ENCODE measurements around the gene GFRA4. TPM values are rescaled to one million over a fixed set of nuclear protein-coding genes. Genes with fewer than 3 reads are reported as not detected.
A peak's percentile ranks its signal among the peaks of the same experiment; 100 is the strongest.

The GFRA4 gene
- total RNA-seq, 1 experiment from 2014 or later: not detected

DNA sequence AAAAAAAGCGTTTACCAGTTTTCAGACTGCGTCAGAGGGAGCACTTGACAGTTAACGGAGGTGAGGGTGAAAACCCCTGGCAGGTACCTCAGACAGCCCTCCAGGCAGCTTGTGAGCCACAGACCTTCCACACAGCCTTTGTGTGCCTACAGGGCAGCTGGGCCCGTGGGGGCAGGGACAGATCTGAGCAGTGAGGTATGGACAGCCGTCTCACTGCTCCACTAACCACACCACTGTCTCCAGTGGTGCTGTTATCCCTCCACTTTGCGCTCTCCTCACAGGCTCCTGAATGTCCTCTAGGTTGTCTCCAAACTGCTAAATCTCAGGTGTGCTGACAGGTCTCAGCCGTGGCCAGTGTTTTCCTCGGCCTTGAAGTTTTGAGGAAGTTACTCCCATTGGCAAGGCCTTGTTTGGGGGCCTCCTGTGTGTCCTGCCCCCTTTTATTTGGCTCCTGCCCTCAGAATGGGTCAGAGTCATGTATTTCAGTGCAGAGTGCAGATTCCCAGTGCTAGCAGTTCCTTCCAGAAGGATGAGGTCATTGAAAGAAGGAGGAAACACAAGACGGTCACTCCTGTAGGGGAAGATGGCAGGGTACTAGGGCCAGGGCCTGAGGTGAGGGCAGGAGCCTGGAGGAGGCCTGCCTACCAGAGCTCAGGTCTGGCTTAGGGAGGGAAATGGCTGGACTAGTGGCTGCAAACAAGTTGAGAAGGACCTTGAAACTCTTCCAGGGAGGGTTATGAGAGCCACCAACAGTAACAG lies 11.8 kb downstream of the GFRA4 start:
- ATAC-seq: 0 out of 2 replicates have a peak, but pooled peaks have one; percentile 25
- Histone ChIP-seq H3K9me3 (ENCODE audit: control insufficient read depth, insufficient read depth, low read depth, low read length) (no peaks in the 10 kb centered on the region), H3K27me3 (ENCODE audit: control insufficient read depth, insufficient read depth, low read length) (no peaks in the 10 kb centered on the region), H3K4me1 (ENCODE audit: control insufficient read depth, insufficient read depth, low read length) (no peaks in the 10 kb centered on the region), H3K4me3 (ENCODE audit: low read depth in 2 of 2, low read length in 2 of 2) (no peak overlapping the region), H3K27ac (ENCODE audit: low read length) (no peak overlapping the region), H3K36me3 (ENCODE audit: control insufficient read depth, insufficient read depth, low read length) (no peaks in the 10 kb centered on the region)
- TF ChIP-seq CTCF (IDR thresholded peaks at IDR 0.05): no peak
- TF ChIP-seq TCF7L2 (IDR thresholded peaks at IDR 0.05; ENCODE audit: low read depth, low read length): no peak
- TF ChIP-seq REST (IDR thresholded peaks at IDR 0.05; ENCODE audit: insufficient read depth in 1 of 2, low read depth in 2 of 2, low read length in 1 of 2): no peak
- TF ChIP-seq SIN3A (IDR thresholded peaks at IDR 0.05; ENCODE audit: borderline replicate concordance, insufficient read depth, low read depth, low read length): no peak
- TF ChIP-seq POLR2AphosphoS5 (IDR thresholded peaks at IDR 0.05; ENCODE audit: low read depth, low read length): no peak
- intact Hi-C loops (cut with micrococcal nuclease; ENCODE audit: unreplicated experiment) (no loop called here), in situ Hi-C loops (cut with HindIII; ENCODE audit: low pct_unique_long_range_greater_than_20kb, low sequenced_read_pairs) (no loop called here)
- CTCF ChIA-PET: no interaction called here
- no TSS peak for BruUV-seq (replicated peaks)
- DNase-seq (ENCODE audit: low read depth, low spot score): no peak
- POLR2A ChIA-PET: no interaction called here

GRCh38 chr20:3648951-3649350 lies 14.2 kb downstream of the GFRA4 start:
- no peaks in the 10 kb centered on the region for H3K36me3 ChIP-seq (ENCODE audit: control insufficient read depth, insufficient read depth, low read length)
- POLR2A ChIA-PET: no interaction called here
- H3K27ac ChIP-seq (ENCODE audit: low read length): no peak overlapping the region
- no peaks in the 10 kb centered on the region for H3K27me3 ChIP-seq (ENCODE audit: control insufficient read depth, insufficient read depth, low read length)
- no peak for DNase-seq (ENCODE audit: low read depth, low spot score)
- BruUV-seq (replicated peaks): no TSS peak
- CTCF ChIA-PET: no interaction called here
- ATAC-seq: no peak
- TF ChIP-seq POLR2AphosphoS5 (IDR thresholded peaks at IDR 0.05; ENCODE audit: low read depth, low read length): no peak
- no peak for TF ChIP-seq CTCF (IDR thresholded peaks at IDR 0.05)
- no peak for TF ChIP-seq REST (IDR thresholded peaks at IDR 0.05; ENCODE audit: insufficient read depth in 1 of 2, low read depth in 2 of 2, low read length in 1 of 2)
- TF ChIP-seq SIN3A (IDR thresholded peaks at IDR 0.05; ENCODE audit: borderline replicate concordance, insufficient read depth, low read depth, low read length): no peak
- no peak for TF ChIP-seq TCF7L2 (IDR thresholded peaks at IDR 0.05; ENCODE audit: low read depth, low read length)
- H3K9me3 ChIP-seq (ENCODE audit: control insufficient read depth, insufficient read depth, low read depth, low read length): no peaks in the 10 kb centered on the region
- H3K4me1 ChIP-seq (ENCODE audit: control insufficient read depth, insufficient read depth, low read length): no peaks in the 10 kb centered on the region
- intact Hi-C loops (cut with micrococcal nuclease; ENCODE audit: unreplicated experiment) (no loop called here), in situ Hi-C loops (cut with HindIII; ENCODE audit: low pct_unique_long_range_greater_than_20kb, low sequenced_read_pairs) (no loop called here)
- H3K4me3 ChIP-seq (ENCODE audit: low read depth in 2 of 2, low read length in 2 of 2): no peak overlapping the region
